HG03095 (cell line): ENCODE data around the gene SHC2.
"Not testable (repeated sequence)": the region's sequence is repeated elsewhere in the genome, so short reads cannot be mapped to it uniquely, and the experiment has no call there.

Source experiments
- ATAC-seq: cut with Tn5 transposase; IDR thresholded peaks from one replicate; pipeline ENCODE4 v1.9.1; 2021; ENCODE audit warnings: moderate library complexity; ENCODE audit not compliant: unreplicated experiment

The SHC2 gene

GRCh38 chr19:407511-408440, 53.1 kb downstream of the SHC2 start:
- no peak for ATAC-seq

DNA sequence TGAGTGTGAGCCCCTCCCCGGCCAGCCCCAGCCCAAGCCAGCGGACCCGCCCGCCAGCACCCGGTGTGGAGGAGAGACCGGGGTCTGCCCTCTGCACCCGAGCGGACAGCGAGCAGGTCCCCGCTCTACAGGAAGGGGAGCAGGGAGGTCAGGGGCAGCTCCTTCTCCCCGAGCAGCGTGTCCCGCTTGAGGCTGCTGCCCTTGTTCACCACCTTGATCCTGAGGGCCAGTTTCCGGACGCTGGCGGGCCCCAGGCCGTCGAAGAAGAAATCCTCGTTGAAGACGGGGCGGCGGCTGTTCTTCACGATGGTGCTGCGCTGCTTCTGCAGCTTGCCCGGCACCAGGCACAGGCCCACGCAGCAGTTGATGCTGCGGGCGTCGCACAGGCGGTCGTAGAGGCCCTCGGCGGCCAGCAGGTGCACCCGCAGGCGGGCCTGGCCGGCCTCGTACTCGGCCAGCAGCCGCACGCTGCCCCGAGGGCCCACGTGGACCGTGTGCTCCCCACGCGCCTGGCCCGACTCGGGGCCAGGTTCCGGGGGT, 53.8 kb downstream of the SHC2 start:
- ATAC-seq = no peak

DNA sequence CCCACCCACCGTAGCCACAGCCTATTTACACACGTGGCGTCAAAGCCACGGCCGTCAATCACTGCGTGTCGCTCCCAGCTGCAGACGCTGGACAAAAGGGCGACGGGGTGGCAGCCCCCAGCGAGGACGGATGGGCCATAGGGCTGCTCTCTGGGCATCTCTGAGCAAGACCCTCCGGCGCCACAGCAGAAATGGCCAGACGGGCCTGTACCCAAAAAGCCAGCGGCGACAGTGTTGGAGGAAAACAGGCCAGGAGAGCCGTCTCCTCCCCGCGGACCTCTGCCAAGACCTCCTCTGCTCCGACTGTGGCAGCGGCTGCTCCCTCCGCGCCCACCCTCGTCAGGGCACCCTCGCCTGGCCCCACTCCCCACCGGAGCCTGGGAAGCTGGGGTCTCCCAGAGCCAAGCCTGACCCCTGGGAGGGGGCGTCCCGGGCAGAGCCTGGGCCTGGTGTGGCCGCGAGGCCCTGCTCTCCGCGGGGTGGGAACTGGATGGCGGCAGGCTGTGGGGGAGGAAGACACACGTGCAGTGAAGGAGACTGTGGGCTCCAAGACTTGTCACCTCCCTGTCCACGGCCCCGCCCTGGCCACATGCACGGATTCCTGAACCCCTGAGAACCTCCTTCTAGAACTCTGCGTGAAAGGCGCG, 54.6 kb downstream of the SHC2 start:
- no peak for ATAC-seq

GRCh38 chr19:405121-405965, 55.5 kb downstream of the SHC2 start:
- no peak for ATAC-seq

- ATAC-seq = no peak
Observed at GRCh38 chr19:403221-404027, 57.4 kb downstream of the SHC2 start.

DNA sequence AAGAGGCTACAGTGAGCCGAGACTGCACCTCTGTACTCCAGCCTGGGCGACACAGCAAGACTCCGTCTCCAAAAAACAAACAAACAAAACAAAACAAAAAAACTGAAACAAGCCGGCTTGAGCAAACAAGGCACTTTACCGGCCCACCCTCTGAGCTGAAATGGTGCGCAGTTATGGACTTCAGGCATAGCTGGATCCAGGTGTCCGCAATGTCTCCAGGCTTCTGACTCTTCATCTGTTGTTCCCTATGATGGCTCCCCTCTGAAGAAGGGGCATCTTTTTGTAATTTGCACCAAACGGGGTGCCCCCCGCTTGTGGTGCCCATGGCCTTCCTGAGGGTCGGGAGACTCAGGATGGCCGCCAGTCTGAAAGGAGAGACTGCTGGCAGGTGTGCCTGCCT, 58.0 kb downstream of the SHC2 start:
- ATAC-seq = no peak

DNA sequence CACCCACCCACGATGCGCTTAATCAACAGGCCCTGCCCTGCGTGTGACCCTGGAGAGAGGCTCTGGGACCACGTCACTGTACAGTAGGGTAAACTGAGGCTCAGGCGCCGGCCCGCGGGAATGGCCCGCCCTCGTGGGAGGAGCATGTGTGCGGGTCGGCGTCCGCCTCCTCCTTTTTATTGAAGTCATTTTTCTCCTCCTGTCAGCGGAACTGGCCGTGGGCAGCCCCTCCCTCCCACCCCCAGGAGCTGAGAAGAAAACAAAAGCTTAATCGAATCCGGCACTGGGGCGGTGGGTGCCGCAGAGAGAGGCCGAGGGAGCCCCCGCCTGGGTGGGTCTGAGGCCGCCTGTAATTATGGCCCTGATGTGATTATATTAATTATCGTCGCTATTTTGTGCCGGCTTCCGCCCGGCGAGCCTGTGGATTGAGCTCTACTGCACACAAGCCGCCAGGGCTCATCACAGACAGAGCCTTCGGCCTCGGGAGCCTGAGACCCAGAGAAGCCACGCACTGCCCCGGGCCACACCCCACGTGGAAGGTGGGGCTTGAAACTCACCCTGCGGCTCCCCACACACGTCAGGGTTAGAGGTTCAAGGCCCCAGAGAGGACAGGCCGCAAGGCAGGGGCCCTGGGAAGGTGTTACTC, 58.8 kb downstream of the SHC2 start:
- ATAC-seq = no peak

- ATAC-seq = no peak
Observed at GRCh38 chr19:400976-401865, 59.6 kb downstream of the SHC2 start.

DNA sequence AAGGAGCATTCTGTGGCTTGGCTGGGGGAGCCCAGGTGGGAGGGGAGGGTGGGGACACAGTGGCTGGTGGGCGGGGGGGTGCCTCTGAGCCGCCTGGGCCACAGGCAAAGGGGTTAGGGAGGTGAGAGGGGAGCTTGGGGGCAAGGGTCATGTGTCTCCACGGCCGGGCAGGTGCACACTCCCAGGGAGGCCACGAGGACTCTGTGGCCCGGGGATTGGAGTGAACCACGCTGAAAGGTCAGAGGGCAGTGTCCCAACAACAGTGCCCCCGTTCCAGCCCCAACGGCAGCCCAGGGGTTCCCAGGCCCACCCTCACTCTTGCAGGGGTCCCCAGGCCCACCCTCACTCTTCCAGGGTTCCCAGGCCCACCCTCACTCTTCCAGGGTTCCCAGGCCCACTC, 61.5 kb downstream of the SHC2 start:
- no peak for ATAC-seq

DNA sequence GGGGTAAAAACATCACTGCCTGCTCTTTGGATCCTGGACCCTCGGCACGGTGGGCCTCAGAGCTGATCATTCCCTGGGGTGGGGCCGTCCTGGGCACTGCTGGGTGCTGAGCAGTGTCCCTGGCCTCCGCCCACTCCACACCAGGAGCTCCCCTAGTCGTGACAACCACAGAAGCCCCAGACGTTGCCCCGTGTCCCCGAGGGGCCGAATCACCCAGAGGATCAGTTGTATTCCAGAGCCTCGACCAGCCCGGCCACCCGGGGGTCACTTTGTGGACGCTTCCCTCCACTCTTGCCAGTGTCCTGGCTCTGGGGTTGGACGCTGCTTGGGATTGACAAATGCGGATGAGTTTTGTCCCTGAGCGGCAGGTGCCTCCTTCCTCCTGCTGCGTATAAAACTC, 62.1 kb downstream of the SHC2 start:
- ATAC-seq = no peak

DNA sequence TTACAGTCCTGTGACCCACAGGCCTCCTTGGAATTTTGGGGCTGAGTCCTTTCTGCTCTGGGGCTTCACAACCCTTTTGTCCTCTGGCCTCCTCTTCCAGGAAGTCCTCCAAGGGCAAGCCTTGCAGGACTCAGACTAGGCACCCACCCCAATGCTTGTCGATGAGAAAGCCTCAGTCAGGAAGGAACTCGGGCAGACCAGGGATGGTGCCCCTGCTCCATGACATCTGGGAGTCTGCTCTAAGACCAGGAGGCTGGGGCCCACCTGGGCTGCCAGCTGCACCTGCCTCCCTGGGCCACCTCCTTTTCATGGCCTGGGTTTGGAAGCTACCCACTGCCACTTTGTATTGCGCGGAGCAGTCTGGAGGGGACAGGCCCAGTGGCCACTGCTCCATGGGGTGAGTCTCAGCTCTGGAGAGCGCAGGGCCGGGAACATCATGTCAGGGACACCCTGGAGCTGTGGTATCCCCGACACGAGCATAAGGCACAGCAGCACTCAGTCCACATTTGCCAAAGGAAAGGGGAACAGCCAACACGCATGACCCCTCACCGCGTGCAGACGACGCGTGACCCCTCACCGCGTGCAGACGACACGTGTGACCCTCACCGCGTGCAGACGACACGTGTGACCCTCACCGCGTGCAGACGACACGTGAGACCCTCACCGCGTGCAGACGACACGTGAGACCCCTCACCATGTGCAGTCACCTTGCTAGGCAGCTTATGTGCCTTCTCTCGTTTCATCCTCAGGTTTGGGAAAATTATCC, 62.7 kb downstream of the SHC2 start:
- no peak for ATAC-seq

DNA sequence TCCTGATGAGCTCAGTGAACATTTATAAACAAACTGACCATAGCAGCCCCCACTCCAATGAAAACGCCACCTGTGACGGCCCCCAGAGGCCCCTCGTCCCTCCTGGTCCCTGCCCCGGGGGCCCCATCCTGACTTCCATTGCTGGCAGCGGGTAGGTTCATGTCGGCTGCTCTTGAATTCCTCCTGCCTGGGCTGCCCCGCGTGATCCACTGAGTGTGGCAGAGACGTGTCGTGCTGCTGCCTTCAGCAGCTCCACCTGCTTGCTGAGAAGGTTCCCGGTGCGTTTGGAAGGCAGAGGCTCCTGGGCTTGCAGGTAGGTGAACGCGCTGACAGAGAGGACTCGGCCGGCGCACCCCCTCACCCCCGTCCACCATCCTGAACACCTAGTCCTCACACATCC, 63.5 kb downstream of the SHC2 start:
- ATAC-seq = no peak

GRCh38 chr19:395467-395866, 65.4 kb downstream of the SHC2 start:
- ATAC-seq = no peak

DNA sequence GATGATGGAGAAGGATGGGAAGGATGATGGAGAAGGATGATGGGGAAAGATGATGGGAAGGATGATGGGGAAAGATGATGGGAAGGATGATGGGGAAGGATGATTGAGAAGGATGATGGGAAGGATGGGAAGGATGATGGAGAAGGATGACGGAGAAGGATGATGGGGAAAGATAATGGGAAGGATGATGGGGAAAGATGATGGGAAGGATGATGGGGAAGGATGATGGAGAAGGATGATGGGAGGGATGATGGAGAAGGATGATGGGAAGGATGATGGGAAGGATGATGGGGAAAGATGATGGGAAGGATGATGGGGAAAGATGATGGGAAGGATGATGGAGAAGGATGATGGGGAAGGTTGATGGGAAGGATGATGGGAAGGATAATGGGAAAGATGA, 66.0 kb downstream of the SHC2 start:
- not testable (repeated sequence) for ATAC-seq

DNA sequence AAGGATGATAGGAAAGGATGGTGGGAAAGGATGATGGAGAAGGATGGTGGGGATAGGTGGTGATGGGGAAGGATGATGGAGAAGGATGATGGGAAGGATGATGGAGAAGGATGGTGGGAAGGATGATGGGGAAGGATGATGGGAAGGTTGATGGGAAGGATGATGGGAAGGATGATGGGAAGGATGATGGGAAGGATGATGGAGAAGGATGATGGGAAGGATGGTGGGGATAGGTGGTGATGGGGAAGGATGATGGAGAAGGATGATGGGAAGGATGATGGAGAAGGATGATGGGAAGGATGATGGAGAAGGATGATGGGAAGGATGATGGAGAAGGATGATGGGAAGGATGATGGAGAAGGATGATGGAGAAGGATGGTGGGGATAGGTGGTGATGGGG, 67.3 kb downstream of the SHC2 start:
- ATAC-seq = not testable (repeated sequence)

DNA sequence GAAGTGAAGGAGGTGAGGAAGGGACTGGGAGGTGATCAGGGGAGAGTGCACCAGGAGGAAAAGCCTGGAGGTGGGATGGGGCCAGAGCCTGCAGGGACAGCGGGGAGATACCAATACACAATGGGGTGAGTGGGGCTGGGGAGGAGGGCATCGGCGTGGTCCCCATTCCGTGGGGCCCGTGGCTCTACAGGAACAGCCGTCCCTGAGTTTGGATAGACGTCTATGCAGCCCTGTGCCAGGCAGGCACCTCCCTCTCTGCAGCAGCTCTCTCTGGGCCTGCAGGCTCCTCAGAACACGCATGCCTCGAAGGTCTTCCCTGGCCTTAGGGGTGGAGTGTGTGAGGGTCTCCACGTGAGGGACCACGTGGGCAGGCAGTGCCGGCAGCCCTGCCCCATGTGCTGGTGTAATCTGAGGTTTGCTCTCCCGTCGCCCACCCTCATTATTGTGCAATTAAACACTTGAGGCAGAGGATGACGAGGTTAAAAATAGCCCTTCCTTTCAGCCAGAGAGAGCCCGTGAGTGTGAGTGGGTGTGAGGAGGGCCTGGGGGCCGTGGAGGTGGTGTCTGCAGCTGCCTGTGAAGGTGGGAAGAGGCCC, 68.4 kb downstream of the SHC2 start:
- ATAC-seq = no peak

DNA sequence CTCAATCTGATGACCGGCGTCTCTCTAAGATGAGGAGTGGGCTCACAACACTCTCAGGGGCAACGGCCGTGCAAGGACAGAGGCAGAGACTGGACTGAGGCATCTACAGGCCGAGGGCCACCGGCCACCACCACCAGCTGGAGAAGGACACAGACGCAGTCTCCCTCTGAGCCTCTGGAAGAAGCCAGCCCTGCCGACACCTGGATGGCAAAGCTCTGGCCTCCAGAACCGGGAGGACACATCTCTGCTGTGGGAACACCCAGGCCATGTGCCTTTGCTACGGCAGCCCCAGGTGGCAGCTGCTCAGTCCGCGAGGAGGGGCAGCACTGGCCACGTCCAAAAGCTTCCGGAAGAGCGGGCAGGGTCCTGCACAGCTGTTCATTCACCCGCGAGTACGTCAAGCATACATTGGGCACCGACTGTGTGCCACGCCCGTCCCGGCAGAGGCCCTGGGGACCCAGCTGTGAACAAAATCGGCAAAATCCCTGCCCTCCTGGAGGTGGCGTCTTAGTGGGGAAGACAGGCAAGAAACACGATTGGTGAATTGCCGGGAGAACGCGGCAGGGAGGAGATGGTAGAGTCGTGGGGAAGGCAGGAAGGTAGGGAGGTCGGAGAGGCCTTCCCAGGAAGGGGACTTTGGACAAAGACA, 69.0 kb downstream of the SHC2 start:
- no peak for ATAC-seq
